ENCODE results near the gene DGCR2.

The DGCR2 gene

DNA sequence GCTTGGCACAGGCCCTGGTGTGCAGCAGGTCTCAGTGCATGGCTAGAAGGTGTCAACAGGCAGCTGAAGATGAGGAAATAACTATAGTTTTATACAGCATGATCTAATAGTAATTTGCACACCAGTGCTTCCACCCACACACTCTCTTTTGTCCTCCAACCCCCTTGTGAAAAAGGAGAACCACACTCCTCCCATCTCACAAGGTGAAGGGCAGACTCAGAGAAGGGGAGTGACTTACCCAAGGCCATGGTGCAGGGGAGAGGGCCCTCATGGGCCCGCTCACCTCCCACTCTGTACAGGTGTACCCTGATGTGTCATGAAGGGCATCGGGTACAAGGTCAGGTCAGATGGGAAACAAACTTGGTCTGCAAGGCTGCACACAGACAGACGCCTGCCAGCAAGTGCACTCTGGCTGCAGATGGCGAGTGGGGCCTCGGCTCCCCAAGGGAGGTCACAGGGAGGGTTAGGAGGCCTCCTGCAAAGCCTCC lies 53.4 kb downstream of the DGCR2 start:
- DNase-seq (ENCODE audit: low read depth in 1 of 2, low spot score in 1 of 2), result no peak
- Histone ChIP-seq H3K4me3 (replicated peaks; ENCODE audit: insufficient read depth, low read length) (no peak overlapping the region), H3K27ac (replicated peaks) (no peak overlapping the region), H3K27me3 (ENCODE audit: insufficient read depth, poor library complexity, severe bottlenecking) (no peaks in the 10 kb centered on the region)
- TF ChIP-seq, protein P1, sequence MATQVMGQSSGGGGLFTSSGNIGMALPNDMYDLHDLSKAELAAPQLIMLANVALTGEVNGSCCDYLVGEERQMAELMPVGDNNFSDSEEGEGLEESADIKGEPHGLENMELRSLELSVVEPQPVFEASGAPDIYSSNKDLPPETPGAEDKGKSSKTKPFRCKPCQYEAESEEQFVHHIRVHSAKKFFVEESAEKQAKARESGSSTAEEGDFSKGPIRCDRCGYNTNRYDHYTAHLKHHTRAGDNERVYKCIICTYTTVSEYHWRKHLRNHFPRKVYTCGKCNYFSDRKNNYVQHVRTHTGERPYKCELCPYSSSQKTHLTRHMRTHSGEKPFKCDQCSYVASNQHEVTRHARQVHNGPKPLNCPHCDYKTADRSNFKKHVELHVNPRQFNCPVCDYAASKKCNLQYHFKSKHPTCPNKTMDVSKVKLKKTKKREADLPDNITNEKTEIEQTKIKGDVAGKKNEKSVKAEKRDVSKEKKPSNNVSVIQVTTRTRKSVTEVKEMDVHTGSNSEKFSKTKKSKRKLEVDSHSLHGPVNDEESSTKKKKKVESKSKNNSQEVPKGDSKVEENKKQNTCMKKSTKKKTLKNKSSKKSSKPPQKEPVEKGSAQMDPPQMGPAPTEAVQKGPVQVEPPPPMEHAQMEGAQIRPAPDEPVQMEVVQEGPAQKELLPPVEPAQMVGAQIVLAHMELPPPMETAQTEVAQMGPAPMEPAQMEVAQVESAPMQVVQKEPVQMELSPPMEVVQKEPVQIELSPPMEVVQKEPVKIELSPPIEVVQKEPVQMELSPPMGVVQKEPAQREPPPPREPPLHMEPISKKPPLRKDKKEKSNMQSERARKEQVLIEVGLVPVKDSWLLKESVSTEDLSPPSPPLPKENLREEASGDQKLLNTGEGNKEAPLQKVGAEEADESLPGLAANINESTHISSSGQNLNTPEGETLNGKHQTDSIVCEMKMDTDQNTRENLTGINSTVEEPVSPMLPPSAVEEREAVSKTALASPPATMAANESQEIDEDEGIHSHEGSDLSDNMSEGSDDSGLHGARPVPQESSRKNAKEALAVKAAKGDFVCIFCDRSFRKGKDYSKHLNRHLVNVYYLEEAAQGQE (IDR thresholded peaks at IDR 0.05; ENCODE audit: insufficient replicate concordance, low read depth), result no peak
- no peak for TF ChIP-seq SPI1 (IDR thresholded peaks at IDR 0.05; ENCODE audit: borderline replicate concordance, low read depth)
- no peak for TF ChIP-seq CTCF (IDR thresholded peaks at IDR 0.05; ENCODE audit: insufficient read depth, low read length)
- no peak for TF ChIP-seq POLR2AphosphoS5 (IDR thresholded peaks at IDR 0.05; ENCODE audit: low read depth)
- no peak for TF ChIP-seq GABPA (IDR thresholded peaks at IDR 0.05; ENCODE audit: low read depth)

DNA sequence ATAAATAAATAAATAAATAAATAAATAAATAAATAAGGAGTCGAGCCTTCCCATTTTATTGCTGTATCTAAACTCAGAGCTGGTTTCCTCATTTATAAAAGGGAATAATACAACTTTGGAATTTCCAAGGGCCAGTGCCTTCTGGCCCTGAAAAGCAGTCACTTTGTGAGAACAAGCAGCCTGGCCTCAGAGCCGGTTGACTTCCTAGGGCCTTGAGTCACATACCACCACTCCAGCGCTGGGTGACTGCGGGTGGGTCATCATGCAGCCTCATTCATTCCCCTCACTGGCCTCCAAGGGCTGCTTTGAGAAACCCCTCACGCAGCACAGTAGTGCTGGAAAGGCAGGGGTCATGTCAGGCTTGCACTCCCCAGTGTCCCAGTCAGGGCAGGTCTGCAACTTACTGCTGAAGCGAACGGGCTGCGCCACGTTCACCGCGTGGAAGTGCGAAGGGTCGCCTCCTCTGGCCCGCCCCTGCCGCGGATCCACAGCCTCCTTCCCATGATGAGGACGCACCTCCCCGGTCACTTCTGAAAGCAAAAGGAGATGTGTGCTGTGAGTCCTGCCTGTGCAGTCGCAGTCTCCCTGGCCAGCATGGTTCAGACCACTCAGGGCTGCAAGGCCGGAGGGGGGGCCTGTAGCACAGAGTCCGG lies 54.4 kb downstream of the DGCR2 start:
- Histone ChIP-seq H3K4me3 (replicated peaks; ENCODE audit: insufficient read depth, low read length) (no peak overlapping the region), H3K27ac (replicated peaks) (no peak overlapping the region), H3K27me3 (ENCODE audit: insufficient read depth, poor library complexity, severe bottlenecking) (no peaks in the 10 kb centered on the region)
- no peak for DNase-seq (ENCODE audit: low read depth in 1 of 2, low spot score in 1 of 2)
- no peak for TF ChIP-seq SPI1 (IDR thresholded peaks at IDR 0.05; ENCODE audit: borderline replicate concordance, low read depth)
- TF ChIP-seq GABPA (IDR thresholded peaks at IDR 0.05; ENCODE audit: low read depth), result no peak
- no peak for TF ChIP-seq POLR2AphosphoS5 (IDR thresholded peaks at IDR 0.05; ENCODE audit: low read depth)
- no peak for TF ChIP-seq CTCF (IDR thresholded peaks at IDR 0.05; ENCODE audit: insufficient read depth, low read length)
- TF ChIP-seq, protein P1 (IDR thresholded peaks at IDR 0.05; ENCODE audit: insufficient replicate concordance, low read depth), result no peak

DNA sequence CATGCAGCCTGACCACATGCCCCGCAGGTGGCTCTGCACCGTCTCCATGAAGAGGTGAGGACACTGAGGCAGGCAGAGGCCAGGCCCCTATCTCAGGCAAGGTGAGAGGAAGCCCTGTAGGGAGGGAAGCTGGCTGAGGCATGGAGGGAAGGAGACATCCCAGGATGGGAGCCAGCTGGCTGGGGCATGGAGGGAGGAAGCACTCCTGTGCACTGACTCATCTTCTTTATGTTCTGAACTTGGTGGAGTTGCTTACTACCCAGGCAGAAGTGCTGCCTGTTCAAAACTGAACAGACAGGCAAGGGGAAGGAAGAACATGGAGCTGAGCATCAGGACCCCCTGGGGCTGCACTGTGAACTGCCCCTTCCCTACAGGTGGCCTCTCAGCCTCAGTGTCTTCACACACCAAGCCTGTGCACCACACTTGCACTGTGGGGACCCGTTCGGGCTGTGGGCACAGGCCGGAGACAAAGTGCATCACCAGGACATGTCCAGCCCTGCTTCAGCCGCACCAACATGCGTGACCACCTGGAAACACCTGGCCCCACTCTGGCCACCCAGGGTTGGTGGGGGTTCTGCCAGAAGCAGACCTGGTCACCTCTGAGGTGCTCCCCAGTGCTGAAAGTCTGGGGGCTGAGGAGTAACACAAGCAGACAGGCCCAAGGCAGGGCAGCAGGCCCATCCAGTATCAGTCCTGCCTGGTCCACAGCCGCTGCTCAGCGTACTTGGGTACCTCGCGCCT lies 55.5 kb downstream of the DGCR2 start:
- no peak for DNase-seq (ENCODE audit: low read depth in 1 of 2, low spot score in 1 of 2)
- Histone ChIP-seq H3K4me3 (replicated peaks; ENCODE audit: insufficient read depth, low read length) (no peak overlapping the region), H3K27me3 (ENCODE audit: insufficient read depth, poor library complexity, severe bottlenecking) (no peaks in the 10 kb centered on the region), H3K27ac (replicated peaks) (no peak overlapping the region)
- TF ChIP-seq GABPA (IDR thresholded peaks at IDR 0.05; ENCODE audit: low read depth), result no peak
- TF ChIP-seq, protein P1 (IDR thresholded peaks at IDR 0.05; ENCODE audit: insufficient replicate concordance, low read depth), result no peak
- TF ChIP-seq SPI1 (IDR thresholded peaks at IDR 0.05; ENCODE audit: borderline replicate concordance, low read depth), result no peak
- TF ChIP-seq CTCF (IDR thresholded peaks at IDR 0.05; ENCODE audit: insufficient read depth, low read length), result no peak
- no peak for TF ChIP-seq POLR2AphosphoS5 (IDR thresholded peaks at IDR 0.05; ENCODE audit: low read depth)

Measured in HL-60 (cell line).